ENCODE data around the gene PDCD11. TPM values are rescaled to one million over a fixed set of nuclear protein-coding genes. Genes with fewer than 3 reads are reported as not detected.

The PDCD11 gene
- total RNA-seq, 1 donor from 2014 or later: 56.1 TPM

- TF ChIP-seq, protein P1, sequence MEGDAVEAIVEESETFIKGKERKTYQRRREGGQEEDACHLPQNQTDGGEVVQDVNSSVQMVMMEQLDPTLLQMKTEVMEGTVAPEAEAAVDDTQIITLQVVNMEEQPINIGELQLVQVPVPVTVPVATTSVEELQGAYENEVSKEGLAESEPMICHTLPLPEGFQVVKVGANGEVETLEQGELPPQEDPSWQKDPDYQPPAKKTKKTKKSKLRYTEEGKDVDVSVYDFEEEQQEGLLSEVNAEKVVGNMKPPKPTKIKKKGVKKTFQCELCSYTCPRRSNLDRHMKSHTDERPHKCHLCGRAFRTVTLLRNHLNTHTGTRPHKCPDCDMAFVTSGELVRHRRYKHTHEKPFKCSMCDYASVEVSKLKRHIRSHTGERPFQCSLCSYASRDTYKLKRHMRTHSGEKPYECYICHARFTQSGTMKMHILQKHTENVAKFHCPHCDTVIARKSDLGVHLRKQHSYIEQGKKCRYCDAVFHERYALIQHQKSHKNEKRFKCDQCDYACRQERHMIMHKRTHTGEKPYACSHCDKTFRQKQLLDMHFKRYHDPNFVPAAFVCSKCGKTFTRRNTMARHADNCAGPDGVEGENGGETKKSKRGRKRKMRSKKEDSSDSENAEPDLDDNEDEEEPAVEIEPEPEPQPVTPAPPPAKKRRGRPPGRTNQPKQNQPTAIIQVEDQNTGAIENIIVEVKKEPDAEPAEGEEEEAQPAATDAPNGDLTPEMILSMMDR (IDR thresholded peaks at IDR 0.05; ENCODE audit: unreplicated experiment): no peak
- no peaks in the 10 kb centered on the region for H3K9me3 Mint-ChIP-seq (ENCODE audit: low read depth)
- DNase-seq (ENCODE audit: low spot score, unreplicated experiment): no peak
- no peaks in the 10 kb centered on the region for H3K4me1 Mint-ChIP-seq (ENCODE audit: low read depth)
- no peaks in the 10 kb centered on the region for H3K27me3 Mint-ChIP-seq
- H3K27ac Mint-ChIP-seq: no peak overlapping the region
- no peak overlapping the region for H3K4me3 Mint-ChIP-seq (ENCODE audit: low read depth)
- H3K36me3 Mint-ChIP-seq (ENCODE audit: insufficient read depth): peaks cover 43% of the 10 kb centered on the region
These were observed 22.7 kb downstream of the PDCD11 start for GRCh38 chr10:103419101-103419500.

- no peak for DNase-seq (ENCODE audit: low spot score, unreplicated experiment)
- no peak overlapping the region for H3K4me3 Mint-ChIP-seq (ENCODE audit: low read depth)
- peaks cover 32% of the 10 kb centered on the region for H3K36me3 Mint-ChIP-seq (ENCODE audit: insufficient read depth)
- no peaks in the 10 kb centered on the region for H3K9me3 Mint-ChIP-seq (ENCODE audit: low read depth)
- no peak overlapping the region for H3K27ac Mint-ChIP-seq
- H3K27me3 Mint-ChIP-seq: no peaks in the 10 kb centered on the region
- H3K4me1 Mint-ChIP-seq (ENCODE audit: low read depth): no peaks in the 10 kb centered on the region
- TF ChIP-seq, protein P1 (IDR thresholded peaks at IDR 0.05; ENCODE audit: unreplicated experiment): no peak
These were observed 27.3 kb downstream of the PDCD11 start for GRCh38 chr10:103423748-103424147.

DNA sequence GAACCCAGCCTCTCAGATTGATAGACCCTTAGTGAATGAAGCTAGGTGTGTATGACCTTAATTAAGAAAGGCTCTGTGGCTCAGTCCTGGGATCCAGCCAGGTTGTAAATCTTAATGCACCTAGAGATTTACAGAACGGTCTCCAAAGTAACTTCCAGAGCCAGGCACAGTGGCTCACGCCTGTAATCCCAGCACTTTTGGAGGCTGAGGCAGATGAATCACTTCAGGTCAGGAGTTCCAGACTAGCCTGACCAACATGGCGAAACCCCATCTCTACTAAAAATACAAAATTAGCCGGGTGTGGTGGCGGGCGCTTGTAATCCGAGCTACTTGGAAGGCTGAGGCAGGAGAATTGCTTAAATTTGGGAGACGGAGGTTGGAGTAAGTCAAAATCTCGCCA, 31.4 kb downstream of the PDCD11 start:
- Mint-ChIP-seq H3K27ac (no peak overlapping the region), H3K4me1 (ENCODE audit: low read depth) (peaks cover 5% of the 10 kb centered on the region), H3K27me3 (no peaks in the 10 kb centered on the region), H3K4me3 (ENCODE audit: low read depth) (no peak overlapping the region), H3K36me3 (ENCODE audit: insufficient read depth) (peaks cover 32% of the 10 kb centered on the region), H3K9me3 (ENCODE audit: low read depth) (no peaks in the 10 kb centered on the region)
- TF ChIP-seq, protein P1 (IDR thresholded peaks at IDR 0.05; ENCODE audit: unreplicated experiment): no peak
- no peak for DNase-seq (ENCODE audit: low spot score, unreplicated experiment)

DNA sequence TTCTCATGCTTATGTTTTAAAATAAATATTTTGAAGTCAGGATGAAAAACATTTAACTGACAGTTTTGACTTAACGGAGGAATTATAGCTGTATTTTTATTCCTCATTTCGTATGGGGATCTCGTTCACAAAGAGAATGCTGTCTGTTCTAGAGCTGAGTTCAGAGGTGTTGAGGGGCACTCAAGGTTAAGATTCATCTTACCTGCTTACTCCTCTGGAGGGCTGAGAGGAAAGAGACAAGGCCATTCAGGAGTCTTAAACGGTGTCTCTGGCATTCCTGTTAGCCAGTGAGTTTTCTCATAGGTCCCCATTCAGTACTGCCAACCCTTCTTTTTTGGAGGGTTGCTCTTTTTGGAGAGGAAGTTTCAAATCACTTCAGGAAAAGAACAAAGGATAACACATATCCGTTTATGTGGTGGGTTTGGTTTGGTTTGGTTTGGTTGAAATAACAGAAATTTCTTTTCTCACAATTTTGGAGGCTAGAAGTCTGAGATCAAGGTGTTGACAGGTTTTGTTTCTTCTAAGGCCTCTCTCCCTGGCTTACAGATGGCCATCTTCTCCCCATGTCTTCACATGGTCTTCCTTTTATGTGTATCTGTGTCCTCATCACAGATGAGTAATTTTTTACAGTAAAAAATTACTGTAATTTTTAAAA, 32.7 kb downstream of the PDCD11 start:
- H3K4me3 Mint-ChIP-seq (ENCODE audit: low read depth): no peak overlapping the region
- no peaks in the 10 kb centered on the region for H3K27me3 Mint-ChIP-seq
- no peak overlapping the region for H3K27ac Mint-ChIP-seq
- H3K36me3 Mint-ChIP-seq (ENCODE audit: insufficient read depth): peaks cover 29% of the 10 kb centered on the region
- H3K9me3 Mint-ChIP-seq (ENCODE audit: low read depth): no peaks in the 10 kb centered on the region
- no peak for DNase-seq (ENCODE audit: low spot score, unreplicated experiment)
- TF ChIP-seq, protein P1 (IDR thresholded peaks at IDR 0.05; ENCODE audit: unreplicated experiment): no peak
- peaks cover 5% of the 10 kb centered on the region for H3K4me1 Mint-ChIP-seq (ENCODE audit: low read depth)

GRCh38 chr10:103429647-103430046, 33.2 kb downstream of the PDCD11 start:
- Mint-ChIP-seq H3K4me3 (ENCODE audit: low read depth) (no peak overlapping the region), H3K4me1 (ENCODE audit: low read depth) (peaks cover 5% of the 10 kb centered on the region), H3K36me3 (ENCODE audit: insufficient read depth) (peaks cover 29% of the 10 kb centered on the region), H3K27ac (no peak overlapping the region), H3K27me3 (no peaks in the 10 kb centered on the region), H3K9me3 (ENCODE audit: low read depth) (no peaks in the 10 kb centered on the region)
- TF ChIP-seq, protein P1 (IDR thresholded peaks at IDR 0.05; ENCODE audit: unreplicated experiment): no peak
- no peak for DNase-seq (ENCODE audit: low spot score, unreplicated experiment)
